Common myeloid progenitor, CD34-positive (primary cell): ENCODE results near the gene CIAO3.

Source experiments
- CTCF ChIA-PET: fragments of 350-600 bp; sonication (Branson Sonifier 250); formaldehyde crosslinking; loops from one replicate; lab custom pipeline; 2021; ENCODE audit warnings: antibody characterized with exemption; lab: Charles Lee
- POLR2A ChIA-PET: fragments of 350-600 bp; sonication (Branson Sonifier 250); formaldehyde crosslinking; loops from one replicate; lab custom pipeline; 2021; ENCODE audit warnings: antibody characterized with exemption; lab: Charles Lee
- DNase-seq, 3 donors: peaks; one replicate each; pipeline versions ENCODE4 v3.0.0 to v3.0.0-alpha.2; 2013
- H3K27ac ChIP-seq, 2 experiments: 1 replicate in 1 of 2; 2 replicates in 1 of 2; pipeline ENCODE4 v1.7.0; 2013; ENCODE audit warnings: inconsistent platforms in 2 of 2, low read length in 2 of 2, mild to moderate bottlenecking in 2 of 2, low read depth in 1 of 2, moderate library complexity in 1 of 2; ENCODE audit not compliant: severe bottlenecking in 2 of 2, insufficient read depth in 1 of 2, poor library complexity in 1 of 2
- H3K27me3 ChIP-seq, 5 experiments: replicated peaks in 2 of 5; 1 replicate in 3 of 5; 2 replicates in 2 of 5; pipeline versions ENCODE4 v1.6.1 to v1.7.0; 2013; ENCODE audit warnings: low read length in 4 of 5, mild to moderate bottlenecking in 2 of 5, moderate library complexity in 2 of 5, inconsistent platforms in 1 of 5; ENCODE audit not compliant: insufficient read depth in 5 of 5, control insufficient read depth in 4 of 5
- H3K36me3 ChIP-seq, 4 experiments: 1 replicate in 2 of 4; 2 replicates in 2 of 4; pipeline versions ENCODE4 v1.6.1 to v1.7.0; 2013; ENCODE audit warnings: low read length in 3 of 4, control low read depth in 1 of 4, mild to moderate bottlenecking in 1 of 4; ENCODE audit not compliant: control insufficient read depth in 4 of 4, insufficient read depth in 4 of 4
- H3K4me1 ChIP-seq, 4 experiments: 1 replicate in 3 of 4; 2 replicates in 1 of 4; pipeline versions ENCODE4 v1.6.1 to v1.7.1; 2013; ENCODE audit warnings: low read length in 3 of 4, mild to moderate bottlenecking in 3 of 4, control low read depth in 1 of 4, inconsistent platforms in 1 of 4, moderate library complexity in 1 of 4; ENCODE audit not compliant: control insufficient read depth in 4 of 4, insufficient read depth in 4 of 4; ENCODE audit errors: control extremely low read depth in 1 of 4
- H3K4me3 ChIP-seq, 7 experiments: 1 replicate in 4 of 7; 2 replicates in 3 of 7; pipeline versions ENCODE4 v1.5.1 to v1.7.0; 2013; ENCODE audit warnings: mild to moderate bottlenecking in 7 of 7, low read length in 6 of 7, moderate library complexity in 6 of 7, inconsistent platforms in 2 of 7, low read depth in 2 of 7, control low read depth in 1 of 7; ENCODE audit not compliant: insufficient read depth in 4 of 7, control insufficient read depth in 1 of 7; ENCODE audit errors: extremely low read depth in 1 of 7
- H3K9me3 ChIP-seq, 5 experiments: 1 replicate in 4 of 5; 2 replicates in 1 of 5; pipeline versions ENCODE4 v1.6.1 to v1.7.1; 2013; ENCODE audit warnings: low read length in 4 of 5, mild to moderate bottlenecking in 2 of 5, inconsistent platforms in 1 of 5, low read depth in 1 of 5, moderate library complexity in 1 of 5; ENCODE audit not compliant: control insufficient read depth in 4 of 5, insufficient read depth in 2 of 5; ENCODE audit errors: control extremely low read depth in 1 of 5
- WGBS: methylation state at CpG from one replicate; pipeline ENCODE4 v1.1.5; 2013; ENCODE audit not compliant: insufficient coverage; 5-methylcytosine and 5-hydroxymethylcytosine counted together

The CIAO3 gene

GRCh38 chr16:682493-683395, 58.1 kb downstream of the CIAO3 start:
- 94% methylated on average over 31 of the region's 36 CpGs for WGBS
- POLR2A ChIA-PET = no interaction called here
- Histone ChIP-seq H3K9me3 (no peaks in the 10 kb centered on the region), H3K36me3 (peaks cover 0 to 46% (median 21%) of the 10 kb centered on the region in 4 experiments), H3K27me3 (peaks cover 0 to 1% (median 0%) of the 10 kb centered on the region in 5 experiments), H3K4me3 (peak overlapping the region in 3 of 7 experiments; percentile 13 to 81 (median 76)), H3K4me1 (peaks cover 0 to 56% (median 53%) of the 10 kb centered on the region in 4 experiments), H3K27ac (peak overlapping the region in 1 of 2 experiments; percentile 64)
- CTCF ChIA-PET = interaction anchor here (1.4 to 1.6 kb wide), 2 partner anchors 15 to 21 kb away, joined by 5 to 8 read pairs; partner anchors contain the start of gene RHOT2
- DNase-seq = no peak

- Histone ChIP-seq H3K4me3 (peak overlapping the region in 3 of 7 experiments; percentile 82 to 86 (median 84)), H3K27me3 (peaks cover 0 to 10% (median 0%) of the 10 kb centered on the region in 5 experiments), H3K27ac (no peak overlapping the region), H3K9me3 (no peaks in the 10 kb centered on the region), H3K4me1 (peaks cover 0 to 56% (median 53%) of the 10 kb centered on the region in 4 experiments), H3K36me3 (peaks cover 0 to 38% (median 14%) of the 10 kb centered on the region in 4 experiments)
- ChIA-PET POLR2A (no interaction called here), CTCF (interaction anchor here (1.4 to 1.8 kb wide), 4 partner anchors 8 to 46 kb away, joined by 4 to 8 read pairs (median 6); partner anchors contain the start of genes METTL26, RHOT2 and WDR24)
- WGBS = 81% methylated on average over 26 of the region's 28 CpGs
- DNase-seq = no peak
Observed at GRCh38 chr16:681746-682427, 58.9 kb downstream of the CIAO3 start.

GRCh38 chr16:680967-681745, 59.6 kb downstream of the CIAO3 start:
- ChIA-PET POLR2A (interaction anchor here (0.9 to 1.3 kb wide), 2 partner anchors 9 to 14 kb away, joined by 3 to 5 read pairs; partner anchors contain the start of gene WDR24), CTCF (interaction anchor here (1.4 to 1.8 kb wide), 5 partner anchors 9 to 45 kb away, joined by 4 to 8 read pairs (median 5); partner anchors contain the start of genes METTL26, RHOT2 and WDR24)
- H3K36me3 ChIP-seq = peaks cover 0 to 30% (median 11%) of the 10 kb centered on the region in 4 experiments
- H3K4me3 ChIP-seq = peak overlapping the region; percentile 59 to 86 (median 80)
- peaks cover 0 to 17% (median 1%) of the 10 kb centered on the region in 5 experiments for H3K27me3 ChIP-seq
- H3K9me3 ChIP-seq = no peaks in the 10 kb centered on the region
- DNase-seq = peak in 1 of 3 donors; percentile 42
- 54% methylated on average over 40 of the region's 44 CpGs for WGBS
- peaks cover 0 to 56% (median 51%) of the 10 kb centered on the region in 4 experiments for H3K4me1 ChIP-seq
- peak overlapping the region; percentile 61 to 79 for H3K27ac ChIP-seq

- Histone ChIP-seq H3K36me3 (peaks cover 0 to 26% (median 9%) of the 10 kb centered on the region in 4 experiments), H3K4me1 (peaks cover 0 to 57% (median 49%) of the 10 kb centered on the region in 4 experiments), H3K9me3 (no peaks in the 10 kb centered on the region), H3K27me3 (peaks cover 0 to 23% (median 2%) of the 10 kb centered on the region in 5 experiments), H3K4me3 (peak overlapping the region; percentile 59 to 86 (median 80)), H3K27ac (peak overlapping the region; percentile 61 to 79)
- POLR2A ChIA-PET = interaction anchor here (0.9 to 1.3 kb wide), 2 partner anchors 10 to 15 kb away, joined by 3 to 5 read pairs; partner anchors contain the start of gene WDR24
- 0% methylated on average over 23 of the region's 38 CpGs for WGBS
- CTCF ChIA-PET = interaction anchor here (1.5 to 1.8 kb wide), 3 partner anchors 9 to 44 kb away, joined by 4 to 7 read pairs (median 4); partner anchors contain the start of genes METTL26 and WDR24
- no peak for DNase-seq
Observed at GRCh38 chr16:680625-680945, 60.2 kb downstream of the CIAO3 start.

- H3K36me3 ChIP-seq = peaks cover 0 to 20% (median 9%) of the 10 kb centered on the region in 4 experiments
- WGBS = 0% methylated on average over 56 of the region's 91 CpGs
- peak; percentile 82 to 90 (median 87) for DNase-seq
- CTCF ChIA-PET = interaction anchor here (0.6 to 1.8 kb wide), 3 partner anchors 10 to 27 kb away, joined by 3 to 7 read pairs (median 4); partner anchors contain the start of gene WDR24
- POLR2A ChIA-PET = interaction anchor here (0.9 to 1.3 kb wide), 2 partner anchors 10 to 16 kb away, joined by 3 to 5 read pairs; partner anchors contain the start of gene WDR24
- peaks cover 0 to 27% (median 2%) of the 10 kb centered on the region in 5 experiments for H3K27me3 ChIP-seq
- H3K4me1 ChIP-seq = peaks cover 0 to 57% (median 50%) of the 10 kb centered on the region in 4 experiments
- peak within 1 kb of the TSS; percentile 61 to 79 for H3K27ac ChIP-seq
- H3K4me3 ChIP-seq = peak within 1 kb of the TSS; percentile 59 to 86 (median 80)
- no peaks in the 10 kb centered on the region for H3K9me3 ChIP-seq
Observed at GRCh38 chr16:679814-680624, 60.8 kb downstream of the CIAO3 start, which contains the start of gene STUB1. TSS of gene STUB1 (plus strand) at chr16:680410. CDS start at chr16:680526, 116 bp downstream.
